ENCODE data around the gene RGR.

Gene RGR

DNA sequence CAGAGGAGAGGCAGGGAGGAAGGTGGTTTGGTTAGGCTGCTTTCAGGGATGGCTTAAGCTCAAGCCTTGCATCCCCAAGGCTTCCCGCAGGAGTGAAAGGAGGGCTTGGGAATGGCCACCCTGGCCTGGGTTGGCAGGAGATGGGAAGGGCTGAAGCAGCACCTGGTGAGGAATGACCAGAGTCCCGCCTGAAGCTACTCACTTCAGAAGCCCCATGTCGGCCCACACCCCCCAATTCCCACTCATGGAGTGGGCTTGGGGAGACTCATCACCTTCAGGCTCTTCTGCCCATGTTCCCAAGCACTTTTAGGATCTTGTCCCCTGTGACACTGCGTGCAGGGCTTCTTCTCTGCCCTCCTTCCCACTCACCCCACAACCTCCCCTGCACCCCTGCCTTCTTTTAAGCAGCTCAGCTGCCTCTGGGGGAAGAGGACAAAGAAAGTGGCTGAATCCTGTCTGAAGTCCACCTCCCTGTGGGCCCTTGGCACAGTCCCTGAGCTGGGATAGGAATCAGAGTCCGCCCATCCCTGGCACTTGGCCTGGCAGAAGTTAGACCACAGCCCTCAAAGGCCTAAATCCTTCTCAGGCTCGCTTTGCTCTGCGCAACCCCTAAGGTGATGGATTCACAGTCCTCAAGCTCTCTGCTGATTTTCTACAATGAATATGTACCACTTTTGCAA, 16.5 kb downstream of the RGR start:
- in situ Hi-C loops (cut with HindIII; ENCODE audit: low sequenced_read_pairs) = no loop called here
- no peak overlapping the region for H3K4me3 ChIP-seq (ENCODE audit: low read depth, low read length)
- TF ChIP-seq, protein P1, sequence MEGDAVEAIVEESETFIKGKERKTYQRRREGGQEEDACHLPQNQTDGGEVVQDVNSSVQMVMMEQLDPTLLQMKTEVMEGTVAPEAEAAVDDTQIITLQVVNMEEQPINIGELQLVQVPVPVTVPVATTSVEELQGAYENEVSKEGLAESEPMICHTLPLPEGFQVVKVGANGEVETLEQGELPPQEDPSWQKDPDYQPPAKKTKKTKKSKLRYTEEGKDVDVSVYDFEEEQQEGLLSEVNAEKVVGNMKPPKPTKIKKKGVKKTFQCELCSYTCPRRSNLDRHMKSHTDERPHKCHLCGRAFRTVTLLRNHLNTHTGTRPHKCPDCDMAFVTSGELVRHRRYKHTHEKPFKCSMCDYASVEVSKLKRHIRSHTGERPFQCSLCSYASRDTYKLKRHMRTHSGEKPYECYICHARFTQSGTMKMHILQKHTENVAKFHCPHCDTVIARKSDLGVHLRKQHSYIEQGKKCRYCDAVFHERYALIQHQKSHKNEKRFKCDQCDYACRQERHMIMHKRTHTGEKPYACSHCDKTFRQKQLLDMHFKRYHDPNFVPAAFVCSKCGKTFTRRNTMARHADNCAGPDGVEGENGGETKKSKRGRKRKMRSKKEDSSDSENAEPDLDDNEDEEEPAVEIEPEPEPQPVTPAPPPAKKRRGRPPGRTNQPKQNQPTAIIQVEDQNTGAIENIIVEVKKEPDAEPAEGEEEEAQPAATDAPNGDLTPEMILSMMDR (IDR thresholded peaks at IDR 0.05; ENCODE audit: low read depth, low read length) = no peak

DNA sequence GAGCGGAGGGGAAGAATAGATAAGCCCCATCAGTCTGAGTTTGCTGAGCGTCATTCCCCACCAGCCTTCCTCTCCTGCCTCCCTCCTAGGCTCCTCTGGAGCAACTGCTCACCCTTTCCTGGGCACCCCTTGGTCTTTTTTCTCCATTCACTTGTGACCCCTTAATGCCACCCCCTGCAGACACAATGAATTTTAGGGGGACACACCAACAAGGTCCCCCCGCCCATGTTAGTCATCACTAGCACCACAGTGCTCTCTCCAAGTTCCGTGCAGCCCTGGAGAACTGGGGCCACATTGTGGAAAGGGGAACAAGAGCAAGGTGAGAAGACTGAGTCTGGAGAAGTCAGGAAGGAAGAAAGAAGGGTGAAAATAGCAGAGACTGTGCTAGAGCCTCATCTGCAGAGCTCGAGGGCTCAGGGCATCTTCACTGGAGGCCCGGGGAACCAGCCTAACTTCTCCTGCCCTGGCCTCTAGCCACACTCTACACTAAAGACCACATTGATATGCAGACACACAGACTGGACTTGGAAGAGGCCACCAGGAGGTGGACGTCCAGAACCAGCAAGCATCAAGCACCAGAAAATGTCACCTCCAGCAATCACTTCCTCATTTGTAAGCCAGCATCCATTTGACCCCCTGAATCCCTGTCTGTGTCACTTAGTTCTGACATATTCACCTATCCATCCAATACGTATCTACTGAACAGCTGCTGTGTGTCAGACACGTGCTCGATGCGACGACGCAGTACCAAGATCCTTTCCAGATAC, 17.5 kb downstream of the RGR start:
- in situ Hi-C loops (cut with HindIII; ENCODE audit: low sequenced_read_pairs) = no loop called here
- no peak overlapping the region for H3K4me3 ChIP-seq (ENCODE audit: low read depth, low read length)
- TF ChIP-seq, protein P1 (IDR thresholded peaks at IDR 0.05; ENCODE audit: low read depth, low read length) = no peak
- DNase-seq (ENCODE audit: low read depth, low spot score) = no peak

More for the DNA sequence above, 16.5 kb downstream of the RGR start:
- no peak for DNase-seq (ENCODE audit: low read depth, low spot score)

- no peak overlapping the region for H3K4me3 ChIP-seq (ENCODE audit: low read depth, low read length)
- no peak for DNase-seq (ENCODE audit: low read depth, low spot score)
- in situ Hi-C loops (cut with HindIII; ENCODE audit: low sequenced_read_pairs) = no loop called here
- TF ChIP-seq, protein P1 (IDR thresholded peaks at IDR 0.05; ENCODE audit: low read depth, low read length) = no peak
These were observed 18.9 kb downstream of the RGR start for GRCh38 chr10:84263716-84264115.

DNA sequence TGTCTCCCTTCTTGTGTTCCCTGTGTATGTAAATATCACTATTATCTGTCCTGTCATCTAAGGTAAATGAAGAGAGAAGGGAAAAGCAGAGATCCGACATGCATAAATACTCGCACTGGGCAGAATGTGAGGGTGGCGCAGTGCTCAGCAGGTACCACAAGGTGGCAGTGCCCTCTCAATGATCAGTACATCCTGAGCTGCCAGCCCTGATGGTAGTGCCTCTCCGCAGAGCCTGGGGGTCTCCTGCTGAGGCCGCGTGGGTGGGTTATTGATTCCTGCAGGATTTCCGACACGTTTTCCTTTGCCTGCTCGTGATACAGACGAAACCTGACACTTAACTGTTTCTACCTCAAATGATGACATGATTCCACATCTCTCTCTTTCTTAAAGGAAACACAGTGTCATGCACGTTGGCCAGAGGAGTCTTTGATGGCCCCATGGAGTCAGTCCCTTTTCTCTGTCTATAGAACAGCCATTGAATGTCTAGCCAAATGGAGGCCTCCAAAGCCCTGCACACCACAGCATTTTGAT, 19.8 kb downstream of the RGR start:
- peak; percentile 63 for DNase-seq (ENCODE audit: low read depth, low spot score)
- no peak overlapping the region for H3K4me3 ChIP-seq (ENCODE audit: low read depth, low read length)
- in situ Hi-C loops (cut with HindIII; ENCODE audit: low sequenced_read_pairs) = no loop called here
- TF ChIP-seq, protein P1 (IDR thresholded peaks at IDR 0.05; ENCODE audit: low read depth, low read length) = peak; percentile 98

GRCh38 chr10:84265418-84265817, 20.6 kb downstream of the RGR start:
- no peak for DNase-seq (ENCODE audit: low read depth, low spot score)
- TF ChIP-seq, protein P1 (IDR thresholded peaks at IDR 0.05; ENCODE audit: low read depth, low read length) = no peak
- in situ Hi-C loops (cut with HindIII; ENCODE audit: low sequenced_read_pairs) = no loop called here
- no peak overlapping the region for H3K4me3 ChIP-seq (ENCODE audit: low read depth, low read length)

- DNase-seq (ENCODE audit: low read depth, low spot score) = peak; percentile 30
- no peak overlapping the region for H3K4me3 ChIP-seq (ENCODE audit: low read depth, low read length)
- TF ChIP-seq, protein P1 (IDR thresholded peaks at IDR 0.05; ENCODE audit: low read depth, low read length) = peak; percentile 78
- in situ Hi-C loops (cut with HindIII; ENCODE audit: low sequenced_read_pairs) = no loop called here
These were observed 22.8 kb downstream of the RGR start for GRCh38 chr10:84267503-84268126.
